ENCODE measurements around the gene SBF2.
"Not testable (repeated sequence)": the region's sequence is repeated elsewhere in the genome, so short reads cannot be mapped to it uniquely, and the experiment has no call there.

Gene SBF2

DNA sequence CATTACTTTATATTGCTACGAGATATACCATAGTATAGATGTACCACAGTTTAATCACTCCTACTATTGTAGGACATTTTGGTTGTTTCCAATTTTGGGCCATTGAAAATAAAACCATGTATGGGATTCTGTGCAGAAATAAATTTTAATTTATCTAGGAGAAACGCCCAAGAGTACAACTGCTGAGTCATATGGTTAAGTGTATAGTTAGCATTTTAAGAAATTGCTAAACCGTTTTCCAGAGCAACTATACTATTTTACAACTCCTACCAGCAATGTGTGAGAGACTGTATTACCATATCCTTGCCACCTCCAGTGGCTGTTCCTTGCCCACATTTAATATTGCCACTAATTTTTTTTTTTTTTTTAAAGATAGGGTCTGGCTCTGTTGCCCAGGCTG is 163.1 kb downstream of the SBF2 start:
- ATAC-seq (ENCODE audit: low read depth) (no peak), DNase-seq (ENCODE audit: low spot score) (no peak)
- no peaks in the 10 kb centered on the region for H3K36me3 ChIP-seq (ENCODE audit: low read depth)
- H3K4me3 ChIP-seq (ENCODE audit: severe bottlenecking) = no peak overlapping the region
- H3K9me3 ChIP-seq (ENCODE audit: severe bottlenecking) = no peaks in the 10 kb centered on the region
- no peaks in the 10 kb centered on the region for H3K27me3 ChIP-seq (ENCODE audit: insufficient read depth, poor library complexity, severe bottlenecking)
- H3K27ac ChIP-seq (ENCODE audit: poor library complexity, severe bottlenecking) = no peak overlapping the region
- H3K4me1 ChIP-seq (ENCODE audit: insufficient read depth, poor library complexity, severe bottlenecking) = peaks cover 9% of the 10 kb centered on the region
- TF ChIP-seq, protein P1, sequence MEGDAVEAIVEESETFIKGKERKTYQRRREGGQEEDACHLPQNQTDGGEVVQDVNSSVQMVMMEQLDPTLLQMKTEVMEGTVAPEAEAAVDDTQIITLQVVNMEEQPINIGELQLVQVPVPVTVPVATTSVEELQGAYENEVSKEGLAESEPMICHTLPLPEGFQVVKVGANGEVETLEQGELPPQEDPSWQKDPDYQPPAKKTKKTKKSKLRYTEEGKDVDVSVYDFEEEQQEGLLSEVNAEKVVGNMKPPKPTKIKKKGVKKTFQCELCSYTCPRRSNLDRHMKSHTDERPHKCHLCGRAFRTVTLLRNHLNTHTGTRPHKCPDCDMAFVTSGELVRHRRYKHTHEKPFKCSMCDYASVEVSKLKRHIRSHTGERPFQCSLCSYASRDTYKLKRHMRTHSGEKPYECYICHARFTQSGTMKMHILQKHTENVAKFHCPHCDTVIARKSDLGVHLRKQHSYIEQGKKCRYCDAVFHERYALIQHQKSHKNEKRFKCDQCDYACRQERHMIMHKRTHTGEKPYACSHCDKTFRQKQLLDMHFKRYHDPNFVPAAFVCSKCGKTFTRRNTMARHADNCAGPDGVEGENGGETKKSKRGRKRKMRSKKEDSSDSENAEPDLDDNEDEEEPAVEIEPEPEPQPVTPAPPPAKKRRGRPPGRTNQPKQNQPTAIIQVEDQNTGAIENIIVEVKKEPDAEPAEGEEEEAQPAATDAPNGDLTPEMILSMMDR (IDR thresholded peaks at IDR 0.05; ENCODE audit: poor library complexity, severe bottlenecking) = no peak

DNA sequence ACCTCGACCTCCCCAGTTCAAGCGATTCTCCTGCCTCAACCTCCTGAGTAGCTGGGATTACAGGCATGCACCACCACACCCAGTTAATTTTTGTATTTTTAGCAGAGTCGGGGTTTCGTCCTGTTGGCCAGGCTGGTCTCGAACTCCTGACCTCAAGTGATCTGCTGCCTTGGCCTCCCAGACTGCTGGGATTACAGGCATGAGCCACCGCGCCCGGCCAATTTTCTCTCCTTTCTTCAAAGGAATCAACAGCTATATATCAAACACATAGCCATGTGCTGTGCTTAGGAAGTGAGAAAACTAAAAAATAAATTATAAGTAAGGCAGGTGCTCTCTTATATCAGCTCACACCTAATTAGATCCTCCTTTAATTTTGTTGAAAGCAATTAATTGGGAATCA is 164.8 kb downstream of the SBF2 start:
- H3K27me3 ChIP-seq (ENCODE audit: insufficient read depth, poor library complexity, severe bottlenecking); ATAC-seq (ENCODE audit: low read depth): not testable (repeated sequence)

DNA sequence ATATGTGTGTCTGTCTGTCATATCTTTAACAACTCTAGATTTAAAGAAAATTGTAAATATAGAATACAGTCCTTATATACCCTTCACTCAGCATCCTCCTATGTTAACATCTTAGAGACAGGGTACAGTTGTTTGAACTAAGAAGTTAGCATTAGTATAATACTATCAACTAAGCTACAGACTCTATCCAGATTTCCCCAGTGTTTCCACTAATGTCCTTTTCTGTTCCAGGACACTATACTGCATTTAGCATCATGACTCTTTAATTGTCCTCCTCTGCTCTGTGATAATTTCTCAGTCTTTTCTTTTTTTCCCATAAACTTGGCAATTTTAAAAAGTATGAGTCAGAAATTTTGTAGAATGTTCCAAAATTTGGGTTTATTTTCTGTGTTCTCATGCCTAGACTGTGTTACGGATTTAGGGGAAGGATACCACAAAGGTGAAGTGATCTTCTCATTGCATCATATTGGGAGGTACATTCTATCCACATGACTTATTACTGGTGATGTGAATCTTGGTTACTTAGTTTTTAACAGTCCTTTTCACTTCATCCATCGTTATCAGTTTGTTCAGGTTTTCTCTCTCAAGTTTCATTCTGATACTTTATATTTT is 168.4 kb downstream of the SBF2 start:
- Histone ChIP-seq H3K4me1 (ENCODE audit: insufficient read depth, poor library complexity, severe bottlenecking) (peaks cover 38% of the 10 kb centered on the region), H3K27me3 (ENCODE audit: insufficient read depth, poor library complexity, severe bottlenecking) (no peaks in the 10 kb centered on the region), H3K27ac (ENCODE audit: poor library complexity, severe bottlenecking) (peak overlapping the region; percentile 13), H3K4me3 (ENCODE audit: severe bottlenecking) (no peak overlapping the region), H3K9me3 (ENCODE audit: severe bottlenecking) (no peaks in the 10 kb centered on the region), H3K36me3 (ENCODE audit: low read depth) (no peaks in the 10 kb centered on the region; the same call in 1 of the 2 replicates)
- DNase-seq (ENCODE audit: low spot score) = no peak
- TF ChIP-seq, protein P1 (IDR thresholded peaks at IDR 0.05; ENCODE audit: poor library complexity, severe bottlenecking) = no peak
- ATAC-seq (ENCODE audit: low read depth) = no peak

More for the DNA sequence above, 164.8 kb downstream of the SBF2 start:
- not testable (repeated sequence) for H3K27ac ChIP-seq (ENCODE audit: poor library complexity, severe bottlenecking); H3K36me3 ChIP-seq (ENCODE audit: low read depth); H3K9me3 ChIP-seq (ENCODE audit: severe bottlenecking); H3K4me3 ChIP-seq (ENCODE audit: severe bottlenecking); DNase-seq (ENCODE audit: low spot score)
- H3K4me1 ChIP-seq (ENCODE audit: insufficient read depth, poor library complexity, severe bottlenecking) = peaks cover 12% of the 10 kb centered on the region

DNA sequence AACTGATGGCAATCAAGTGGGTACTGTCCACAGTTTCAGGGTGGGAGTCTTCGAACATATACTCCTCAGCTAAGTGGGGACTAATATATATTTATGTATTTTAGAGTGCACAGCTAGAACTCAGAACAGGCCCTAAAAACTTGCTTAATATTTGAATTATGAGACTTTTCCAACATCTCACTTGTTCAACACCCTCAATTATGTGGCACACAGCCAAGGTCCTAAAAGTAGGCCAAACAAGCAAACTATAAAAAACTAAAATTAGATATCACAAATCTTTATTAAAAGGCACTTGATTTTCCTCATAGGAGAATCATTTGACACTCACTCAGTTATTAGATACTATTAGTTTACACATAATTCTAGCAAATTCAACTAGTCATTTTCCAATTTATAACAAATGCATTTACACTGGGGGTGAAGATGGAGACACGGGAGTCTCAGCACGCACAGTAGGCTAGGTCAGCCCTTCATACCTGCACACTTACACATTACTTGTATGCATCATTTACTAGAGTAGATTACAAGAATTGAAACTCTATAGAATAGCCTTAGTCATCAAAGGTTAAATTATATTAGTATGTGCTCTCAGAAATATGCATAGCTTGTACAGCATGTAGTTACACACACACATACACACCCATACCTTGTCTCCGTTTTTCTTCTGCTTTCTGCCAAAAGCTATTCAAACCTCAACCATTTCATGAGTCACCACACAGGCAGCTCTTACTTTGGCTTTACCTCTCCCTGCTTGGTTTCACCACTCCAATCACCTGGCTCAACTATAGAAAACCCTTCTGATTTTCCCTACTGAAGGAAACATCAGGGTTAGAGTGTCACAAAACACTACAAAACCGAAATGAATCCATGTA is 171.5 kb downstream of the SBF2 start:
- peak overlapping the region; percentile 90 for H3K27ac ChIP-seq (ENCODE audit: poor library complexity, severe bottlenecking)
- TF ChIP-seq, protein P1 (IDR thresholded peaks at IDR 0.05; ENCODE audit: poor library complexity, severe bottlenecking) = no peak
- H3K27me3 ChIP-seq (ENCODE audit: insufficient read depth, poor library complexity, severe bottlenecking) = no peaks in the 10 kb centered on the region
- H3K9me3 ChIP-seq (ENCODE audit: severe bottlenecking) = no peaks in the 10 kb centered on the region
- DNase-seq (ENCODE audit: low spot score) (peak; percentile 82), ATAC-seq (ENCODE audit: low read depth) (peak; percentile 92)
- H3K36me3 ChIP-seq (ENCODE audit: low read depth) = no peaks in the 10 kb centered on the region; the same call in 1 of the 2 replicates
- H3K4me3 ChIP-seq (ENCODE audit: severe bottlenecking) = no peak overlapping the region
- peaks cover 64% of the 10 kb centered on the region for H3K4me1 ChIP-seq (ENCODE audit: insufficient read depth, poor library complexity, severe bottlenecking)

DNA sequence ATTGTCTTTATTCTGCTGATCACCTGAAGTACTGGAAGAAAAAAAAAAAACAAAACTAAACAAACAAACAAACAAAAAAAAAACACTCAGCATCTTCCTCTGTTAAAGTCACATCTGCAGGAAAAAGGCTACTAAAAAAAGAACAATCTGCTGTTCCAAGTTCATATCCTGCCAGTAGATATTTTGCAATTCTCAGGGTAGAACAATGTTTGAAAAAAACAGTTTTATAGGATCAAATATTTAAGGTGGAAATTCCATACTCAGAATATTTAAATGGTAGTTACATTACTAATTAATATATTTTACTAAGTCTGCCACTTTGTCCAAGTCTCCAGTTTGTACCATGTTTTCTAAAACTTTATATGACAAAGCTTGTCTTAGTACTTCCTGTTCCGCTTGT is 175.2 kb downstream of the SBF2 start:
- H3K4me1 ChIP-seq (ENCODE audit: insufficient read depth, poor library complexity, severe bottlenecking) = peaks cover 49% of the 10 kb centered on the region
- H3K36me3 ChIP-seq (ENCODE audit: low read depth) = peaks cover 4% of the 10 kb centered on the region; the same call in 1 of the 2 replicates
- no peak for DNase-seq (ENCODE audit: low spot score)
- TF ChIP-seq, protein P1 (IDR thresholded peaks at IDR 0.05; ENCODE audit: poor library complexity, severe bottlenecking) = no peak
- no peaks in the 10 kb centered on the region for H3K27me3 ChIP-seq (ENCODE audit: insufficient read depth, poor library complexity, severe bottlenecking)
- H3K9me3 ChIP-seq (ENCODE audit: severe bottlenecking) = no peaks in the 10 kb centered on the region
- ATAC-seq (ENCODE audit: low read depth) = no peak
- no peak overlapping the region for H3K4me3 ChIP-seq (ENCODE audit: severe bottlenecking)
- peak overlapping the region; percentile 64 for H3K27ac ChIP-seq (ENCODE audit: poor library complexity, severe bottlenecking)
